HEK293 (cell line): ENCODE results near the gene COL3A1.

ENCODE experiments used
- CTCF ChIA-PET: fragments of 350-600 bp; formaldehyde crosslinking; extraction: SDS; loops from one replicate; lab custom pipeline; 2021; ENCODE audit warnings: antibody characterized with exemption; lab: Yijun Ruan, JAX
- POLR2A ChIA-PET: fragments of 300-600 bp; formaldehyde crosslinking; extraction: SDS; loops from one replicate; lab custom pipeline; 2020; ENCODE audit warnings: antibody characterized with exemption, inconsistent platforms; lab: Yijun Ruan, JAX
- H3K27ac ChIP-seq: fragments of 200-500 bp; sonication (Bioruptor generic); 2 replicates; pipeline ENCODE4 v1.5.1; 2014; ENCODE audit warnings: low read depth, low read length, control low read depth, inconsistent platforms; ENCODE audit errors: extremely low read depth
- H3K36me3 ChIP-seq, 2 experiments: fragments of 200-500 bp in 1 of 2; sonication (Bioruptor generic) in 1 of 2; 1 replicate in 1 of 2; 2 replicates in 1 of 2; pipeline ENCODE4 v1.5.1; 2014 to 2017; ENCODE audit warnings: inconsistent platforms in 2 of 2, low read length in 2 of 2; ENCODE audit not compliant: control insufficient read depth in 2 of 2, insufficient read depth in 1 of 2
- H3K4me1 ChIP-seq: fragments of 200-500 bp; sonication (Bioruptor generic); 2 replicates; pipeline ENCODE4 v1.5.1; 2014; ENCODE audit warnings: mild to moderate bottlenecking, low read length, inconsistent platforms; ENCODE audit not compliant: control insufficient read depth, insufficient read depth
- H3K4me3 ChIP-seq: 2 replicates; pipeline ENCODE4 v1.5.1; 2011; ENCODE audit warnings: low read depth, mild to moderate bottlenecking, control low read depth, low read length, moderate library complexity
- H3K9me3 ChIP-seq: fragments of 200-500 bp; sonication (Bioruptor generic); 2 replicates; pipeline ENCODE4 v1.5.1; 2014; ENCODE audit warnings: low read depth, low read length, inconsistent platforms; ENCODE audit not compliant: control insufficient read depth, insufficient read depth
- GFI1B ChIP-seq: fragments of 450-650 bp; formaldehyde crosslinking; IDR thresholded peaks from 2 replicates; pipeline ENCODE4 v1.5.1; 2016; ENCODE audit warnings: missing biosample characterization, missing genetic modification characterization
- HOXD13 ChIP-seq: sonication (generic); formaldehyde crosslinking; IDR thresholded peaks from 2 replicates; pipeline ENCODE4 v1.8.0; 2022; ENCODE audit warnings: missing genetic modification reagents, borderline replicate concordance
- KLF9 ChIP-seq: fragments of 450-650 bp; formaldehyde crosslinking; IDR thresholded peaks from 2 replicates; pipeline ENCODE4 v1.5.1; 2016; ENCODE audit warnings: missing biosample characterization, missing genetic modification characterization, low read depth
- MYNN ChIP-seq: fragments of 450-650 bp; formaldehyde crosslinking; IDR thresholded peaks from 2 replicates; pipeline ENCODE4 v1.5.1; 2016; ENCODE audit warnings: missing biosample characterization, missing genetic modification characterization, borderline replicate concordance
- SALL2 ChIP-seq: fragments of 450-650 bp; formaldehyde crosslinking; IDR thresholded peaks from 2 replicates; pipeline ENCODE4 v1.5.0; 2017; ENCODE audit warnings: missing biosample characterization, mild to moderate bottlenecking, missing genetic modification characterization, borderline replicate concordance
- SCRT1 ChIP-seq: fragments of 450-650 bp; formaldehyde crosslinking; IDR thresholded peaks from 2 replicates; pipeline ENCODE4 v1.5.1; 2016; ENCODE audit warnings: missing biosample characterization, missing genetic modification characterization, borderline replicate concordance
- SETDB1 ChIP-seq: IDR thresholded peaks from one replicate; pipeline ENCODE4 v1.6.1; 2017; ENCODE audit warnings: mild to moderate bottlenecking, low read length, moderate library complexity, mixed read lengths; ENCODE audit not compliant: insufficient read length
- ZBTB20 ChIP-seq: fragments of 450-650 bp; formaldehyde crosslinking; IDR thresholded peaks from 2 replicates; pipeline ENCODE4 v1.5.1; 2016; ENCODE audit warnings: missing biosample characterization, missing genetic modification characterization
- ZNF121 ChIP-seq: fragments of 450-650 bp; formaldehyde crosslinking; IDR thresholded peaks from 2 replicates; pipeline ENCODE4 v1.5.1; 2016; ENCODE audit warnings: missing biosample characterization, missing genetic modification characterization
- ZNF341 ChIP-seq: fragments of 450-650 bp; formaldehyde crosslinking; IDR thresholded peaks from 2 replicates; pipeline ENCODE4; 2016; ENCODE audit warnings: low read depth, missing biosample characterization, missing genetic modification characterization
- ZNF354C ChIP-seq: fragments of 450-650 bp; formaldehyde crosslinking; IDR thresholded peaks from 2 replicates; pipeline ENCODE4 v1.5.1; 2016; ENCODE audit warnings: missing biosample characterization, missing genetic modification characterization, low read depth, borderline replicate concordance
- ZNF548 ChIP-seq: fragments of 450-650 bp; formaldehyde crosslinking; IDR thresholded peaks from 2 replicates; pipeline ENCODE4 v1.5.1; 2016; ENCODE audit warnings: missing biosample characterization, missing genetic modification characterization
- ZNF610 ChIP-seq: fragments of 450-650 bp; formaldehyde crosslinking; IDR thresholded peaks from 2 replicates; pipeline ENCODE4 v1.5.1; 2016; ENCODE audit warnings: missing biosample characterization, missing genetic modification characterization, borderline replicate concordance
- ZNF701 ChIP-seq: fragments of 450-650 bp; formaldehyde crosslinking; IDR thresholded peaks from 2 replicates; pipeline ENCODE4 v1.5.1; 2016; ENCODE audit warnings: missing biosample characterization, missing genetic modification characterization
- ZNF791 ChIP-seq: fragments of 450-650 bp; formaldehyde crosslinking; IDR thresholded peaks from 2 replicates; pipeline ENCODE4 v1.5.1; 2016; ENCODE audit warnings: missing biosample characterization, missing genetic modification characterization
- TF ChIP-seq, protein P1 (sequence below): fragments of 450-650 bp; formaldehyde crosslinking; IDR thresholded peaks from 2 replicates; pipeline ENCODE4 v1.5.1; 2016; ENCODE audit warnings: missing biosample characterization, missing genetic modification characterization, low read depth
- TF ChIP-seq, protein P2 (sequence below): fragments of 450-650 bp; formaldehyde crosslinking; IDR thresholded peaks from 2 replicates; pipeline ENCODE4 v1.5.1; 2017; ENCODE audit warnings: missing biosample characterization, missing genetic modification characterization
- TF ChIP-seq, protein P3 (sequence below): fragments of 450-650 bp; formaldehyde crosslinking; IDR thresholded peaks from 2 replicates; pipeline ENCODE4 v1.5.1; 2016; ENCODE audit warnings: missing biosample characterization, missing genetic modification characterization
- TF ChIP-seq, protein P4 (sequence below): fragments of 450-650 bp; formaldehyde crosslinking; IDR thresholded peaks from 2 replicates; pipeline ENCODE4 v1.5.1; 2017; ENCODE audit warnings: missing biosample characterization, missing genetic modification characterization
- TF ChIP-seq, protein P5 (sequence below): fragments of 450-650 bp; formaldehyde crosslinking; IDR thresholded peaks from 2 replicates; pipeline ENCODE4 v1.5.1; 2016; ENCODE audit warnings: missing biosample characterization, missing genetic modification characterization
- TF ChIP-seq, protein P6 (sequence below): fragments of 450-650 bp; IDR thresholded peaks from 2 replicates; pipeline ENCODE4 v1.5.1; 2018; ENCODE audit warnings: missing biosample characterization, missing genetic modification characterization
- TF ChIP-seq, protein P7 (sequence below): fragments of 450-650 bp; formaldehyde crosslinking; IDR thresholded peaks from 2 replicates; pipeline ENCODE4 v1.5.1; 2016; ENCODE audit warnings: missing biosample characterization, missing genetic modification characterization

COL3A1 gene

DNA sequence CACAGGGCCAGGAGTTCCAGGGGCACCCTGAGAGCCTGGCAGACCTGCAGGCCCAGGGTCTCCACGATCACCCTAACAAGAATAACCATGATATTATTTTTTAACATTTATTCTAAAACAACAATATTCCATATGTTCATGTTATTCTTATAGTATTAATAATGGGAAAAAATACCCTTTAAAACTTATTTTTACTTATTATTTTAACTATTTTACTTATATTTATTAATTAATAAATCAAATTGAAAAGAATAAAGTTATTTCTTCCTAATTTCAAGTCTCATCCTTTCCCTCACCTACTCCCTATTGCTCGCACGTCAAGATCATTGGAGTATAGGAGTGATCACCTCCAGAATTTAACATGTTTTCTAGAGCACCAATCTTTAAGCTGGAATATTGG, 71.7 kb downstream of the COL3A1 start:
- TF ChIP-seq ZNF121, result no peak
- no peak for TF ChIP-seq MYNN
- TF ChIP-seq, protein P1, sequence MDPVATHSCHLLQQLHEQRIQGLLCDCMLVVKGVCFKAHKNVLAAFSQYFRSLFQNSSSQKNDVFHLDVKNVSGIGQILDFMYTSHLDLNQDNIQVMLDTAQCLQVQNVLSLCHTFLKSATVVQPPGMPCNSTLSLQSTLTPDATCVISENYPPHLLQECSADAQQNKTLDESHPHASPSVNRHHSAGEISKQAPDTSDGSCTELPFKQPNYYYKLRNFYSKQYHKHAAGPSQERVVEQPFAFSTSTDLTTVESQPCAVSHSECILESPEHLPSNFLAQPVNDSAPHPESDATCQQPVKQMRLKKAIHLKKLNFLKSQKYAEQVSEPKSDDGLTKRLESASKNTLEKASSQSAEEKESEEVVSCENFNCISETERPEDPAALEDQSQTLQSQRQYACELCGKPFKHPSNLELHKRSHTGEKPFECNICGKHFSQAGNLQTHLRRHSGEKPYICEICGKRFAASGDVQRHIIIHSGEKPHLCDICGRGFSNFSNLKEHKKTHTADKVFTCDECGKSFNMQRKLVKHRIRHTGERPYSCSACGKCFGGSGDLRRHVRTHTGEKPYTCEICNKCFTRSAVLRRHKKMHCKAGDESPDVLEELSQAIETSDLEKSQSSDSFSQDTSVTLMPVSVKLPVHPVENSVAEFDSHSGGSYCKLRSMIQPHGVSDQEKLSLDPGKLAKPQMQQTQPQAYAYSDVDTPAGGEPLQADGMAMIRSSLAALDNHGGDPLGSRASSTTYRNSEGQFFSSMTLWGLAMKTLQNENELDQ (tag by site-specific recombination), result no peak
- TF ChIP-seq, protein P2, sequence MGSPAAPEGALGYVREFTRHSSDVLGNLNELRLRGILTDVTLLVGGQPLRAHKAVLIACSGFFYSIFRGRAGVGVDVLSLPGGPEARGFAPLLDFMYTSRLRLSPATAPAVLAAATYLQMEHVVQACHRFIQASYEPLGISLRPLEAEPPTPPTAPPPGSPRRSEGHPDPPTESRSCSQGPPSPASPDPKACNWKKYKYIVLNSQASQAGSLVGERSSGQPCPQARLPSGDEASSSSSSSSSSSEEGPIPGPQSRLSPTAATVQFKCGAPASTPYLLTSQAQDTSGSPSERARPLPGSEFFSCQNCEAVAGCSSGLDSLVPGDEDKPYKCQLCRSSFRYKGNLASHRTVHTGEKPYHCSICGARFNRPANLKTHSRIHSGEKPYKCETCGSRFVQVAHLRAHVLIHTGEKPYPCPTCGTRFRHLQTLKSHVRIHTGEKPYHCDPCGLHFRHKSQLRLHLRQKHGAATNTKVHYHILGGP, result no peak
- no peak for TF ChIP-seq KLF9 (tag by site-specific recombination)
- no peak for TF ChIP-seq ZNF610 (tag by site-specific recombination)
- TF ChIP-seq SALL2, result no peak
- TF ChIP-seq, protein P3, sequence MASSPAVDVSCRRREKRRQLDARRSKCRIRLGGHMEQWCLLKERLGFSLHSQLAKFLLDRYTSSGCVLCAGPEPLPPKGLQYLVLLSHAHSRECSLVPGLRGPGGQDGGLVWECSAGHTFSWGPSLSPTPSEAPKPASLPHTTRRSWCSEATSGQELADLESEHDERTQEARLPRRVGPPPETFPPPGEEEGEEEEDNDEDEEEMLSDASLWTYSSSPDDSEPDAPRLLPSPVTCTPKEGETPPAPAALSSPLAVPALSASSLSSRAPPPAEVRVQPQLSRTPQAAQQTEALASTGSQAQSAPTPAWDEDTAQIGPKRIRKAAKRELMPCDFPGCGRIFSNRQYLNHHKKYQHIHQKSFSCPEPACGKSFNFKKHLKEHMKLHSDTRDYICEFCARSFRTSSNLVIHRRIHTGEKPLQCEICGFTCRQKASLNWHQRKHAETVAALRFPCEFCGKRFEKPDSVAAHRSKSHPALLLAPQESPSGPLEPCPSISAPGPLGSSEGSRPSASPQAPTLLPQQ (tag by site-specific recombination), result no peak
- Histone ChIP-seq H3K4me1 (0 out of 2 replicates have a peak, but pooled peaks cover 2% of the 10 kb centered on the region), H3K27ac (no peak overlapping the region), H3K9me3 (no peaks in the 10 kb centered on the region), H3K36me3 (no peaks in the 10 kb centered on the region), H3K4me3 (no peak overlapping the region)
- CTCF ChIA-PET, result no interaction called here
- POLR2A ChIA-PET, result no interaction called here

DNA sequence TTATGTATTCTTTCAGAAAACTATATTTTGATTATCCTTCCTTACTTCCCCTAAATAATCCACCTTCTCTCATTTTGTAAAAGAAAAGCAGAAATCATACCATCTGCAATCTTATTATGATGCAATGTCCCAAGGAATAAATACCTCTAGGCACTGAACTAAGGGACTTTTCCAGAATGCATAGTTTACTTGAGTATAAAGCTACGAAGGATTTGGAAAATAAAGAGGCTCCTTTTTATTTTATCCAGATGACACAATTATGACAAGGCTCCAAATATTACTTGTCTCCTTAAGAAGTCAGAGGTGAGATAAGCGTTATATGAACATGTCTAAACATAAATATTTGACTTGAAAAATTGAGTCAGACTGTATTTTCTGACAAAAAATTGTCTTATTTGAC, 72.1 kb downstream of the COL3A1 start:
- POLR2A ChIA-PET, result no interaction called here
- CTCF ChIA-PET, result no interaction called here
- TF ChIP-seq, protein P4, sequence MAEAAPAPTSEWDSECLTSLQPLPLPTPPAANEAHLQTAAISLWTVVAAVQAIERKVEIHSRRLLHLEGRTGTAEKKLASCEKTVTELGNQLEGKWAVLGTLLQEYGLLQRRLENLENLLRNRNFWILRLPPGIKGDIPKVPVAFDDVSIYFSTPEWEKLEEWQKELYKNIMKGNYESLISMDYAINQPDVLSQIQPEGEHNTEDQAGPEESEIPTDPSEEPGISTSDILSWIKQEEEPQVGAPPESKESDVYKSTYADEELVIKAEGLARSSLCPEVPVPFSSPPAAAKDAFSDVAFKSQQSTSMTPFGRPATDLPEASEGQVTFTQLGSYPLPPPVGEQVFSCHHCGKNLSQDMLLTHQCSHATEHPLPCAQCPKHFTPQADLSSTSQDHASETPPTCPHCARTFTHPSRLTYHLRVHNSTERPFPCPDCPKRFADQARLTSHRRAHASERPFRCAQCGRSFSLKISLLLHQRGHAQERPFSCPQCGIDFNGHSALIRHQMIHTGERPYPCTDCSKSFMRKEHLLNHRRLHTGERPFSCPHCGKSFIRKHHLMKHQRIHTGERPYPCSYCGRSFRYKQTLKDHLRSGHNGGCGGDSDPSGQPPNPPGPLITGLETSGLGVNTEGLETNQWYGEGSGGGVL (tag by site-specific recombination), result no peak
- TF ChIP-seq SETDB1 (no peak), GFI1B (tag by site-specific recombination) (no peak), SCRT1 (tag by site-specific recombination) (no peak), HOXD13 (no peak), ZNF354C (tag by site-specific recombination) (no peak), ZNF548 (tag by site-specific recombination) (no peak), ZNF341 (no peak), ZNF701 (tag by site-specific recombination) (no peak), ZBTB20 (tag by site-specific recombination) (no peak), ZNF791 (tag by site-specific recombination) (no peak)
- TF ChIP-seq, protein P5, sequence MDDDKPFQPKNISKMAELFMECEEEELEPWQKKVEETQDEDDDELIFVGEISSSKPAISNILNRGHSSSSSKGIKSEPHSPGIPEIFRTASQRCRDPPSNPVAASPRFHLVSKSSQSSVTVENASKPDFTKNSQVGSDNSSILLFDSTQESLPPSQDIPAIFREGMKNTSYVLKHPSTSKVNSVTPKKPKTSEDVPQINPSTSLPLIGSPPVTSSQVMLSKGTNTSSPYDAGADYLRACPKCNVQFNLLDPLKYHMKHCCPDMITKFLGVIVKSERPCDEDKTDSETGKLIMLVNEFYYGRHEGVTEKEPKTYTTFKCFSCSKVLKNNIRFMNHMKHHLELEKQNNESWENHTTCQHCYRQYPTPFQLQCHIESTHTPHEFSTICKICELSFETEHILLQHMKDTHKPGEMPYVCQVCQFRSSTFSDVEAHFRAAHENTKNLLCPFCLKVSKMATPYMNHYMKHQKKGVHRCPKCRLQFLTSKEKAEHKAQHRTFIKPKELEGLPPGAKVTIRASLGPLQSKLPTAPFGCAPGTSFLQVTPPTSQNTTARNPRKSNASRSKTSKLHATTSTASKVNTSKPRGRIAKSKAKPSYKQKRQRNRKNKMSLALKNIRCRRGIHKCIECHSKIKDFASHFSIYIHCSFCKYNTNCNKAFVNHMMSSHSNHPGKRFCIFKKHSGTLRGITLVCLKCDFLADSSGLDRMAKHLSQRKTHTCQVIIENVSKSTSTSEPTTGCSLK, result no peak
- TF ChIP-seq, protein P6, sequence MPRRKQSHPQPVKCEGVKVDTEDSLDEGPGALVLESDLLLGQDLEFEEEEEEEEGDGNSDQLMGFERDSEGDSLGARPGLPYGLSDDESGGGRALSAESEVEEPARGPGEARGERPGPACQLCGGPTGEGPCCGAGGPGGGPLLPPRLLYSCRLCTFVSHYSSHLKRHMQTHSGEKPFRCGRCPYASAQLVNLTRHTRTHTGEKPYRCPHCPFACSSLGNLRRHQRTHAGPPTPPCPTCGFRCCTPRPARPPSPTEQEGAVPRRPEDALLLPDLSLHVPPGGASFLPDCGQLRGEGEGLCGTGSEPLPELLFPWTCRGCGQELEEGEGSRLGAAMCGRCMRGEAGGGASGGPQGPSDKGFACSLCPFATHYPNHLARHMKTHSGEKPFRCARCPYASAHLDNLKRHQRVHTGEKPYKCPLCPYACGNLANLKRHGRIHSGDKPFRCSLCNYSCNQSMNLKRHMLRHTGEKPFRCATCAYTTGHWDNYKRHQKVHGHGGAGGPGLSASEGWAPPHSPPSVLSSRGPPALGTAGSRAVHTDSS, result no peak
- TF ChIP-seq, protein P7, sequence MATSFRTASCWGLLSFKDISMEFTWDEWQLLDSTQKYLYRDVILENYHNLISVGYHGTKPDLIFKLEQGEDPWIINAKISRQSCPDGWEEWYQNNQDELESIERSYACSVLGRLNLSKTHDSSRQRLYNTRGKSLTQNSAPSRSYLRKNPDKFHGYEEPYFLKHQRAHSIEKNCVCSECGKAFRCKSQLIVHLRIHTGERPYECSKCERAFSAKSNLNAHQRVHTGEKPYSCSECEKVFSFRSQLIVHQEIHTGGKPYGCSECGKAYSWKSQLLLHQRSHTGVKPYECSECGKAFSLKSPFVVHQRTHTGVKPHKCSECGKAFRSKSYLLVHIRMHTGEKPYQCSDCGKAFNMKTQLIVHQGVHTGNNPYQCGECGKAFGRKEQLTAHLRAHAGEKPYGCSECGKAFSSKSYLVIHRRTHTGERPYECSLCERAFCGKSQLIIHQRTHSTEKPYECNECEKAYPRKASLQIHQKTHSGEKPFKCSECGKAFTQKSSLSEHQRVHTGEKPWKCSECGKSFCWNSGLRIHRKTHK, result no peak

More for the DNA sequence above, 72.1 kb downstream of the COL3A1 start:
- no peak overlapping the region for H3K27ac ChIP-seq
- no peak overlapping the region for H3K4me3 ChIP-seq
- H3K4me1 ChIP-seq, result 0 out of 2 replicates have a peak, but pooled peaks cover 2% of the 10 kb centered on the region
- H3K9me3 ChIP-seq, result no peaks in the 10 kb centered on the region
- no peaks in the 10 kb centered on the region for H3K36me3 ChIP-seq
